PC-3 (cell line): ENCODE results near the gene CENPC. TPM values are rescaled to one million over a fixed set of nuclear protein-coding genes. Genes with fewer than 3 reads are reported as not detected.
"Not testable (repeated sequence)": the region's sequence is repeated elsewhere in the genome, so short reads cannot be mapped to it uniquely, and the experiment has no call there.

Source experiments
- ATAC-seq: fragments of 200-7000 bp; cut with Tn5 transposase; 2 replicates; pipeline ENCODE4 v1.9.1; 2020; ENCODE audit warnings: mild to moderate bottlenecking, moderate library complexity
- BruUV-seq: library from RNA; stranded (reverse); fragments of 400-500 nt; replicated peaks from 2 replicates; lab custom pipeline; 2021; lab: Mats Ljungman, UMichigan
- CTCF ChIA-PET: fragments of 300-600 bp; sonication (Branson Sonifier 250); formaldehyde crosslinking; loops from one replicate; lab custom pipeline; 2022; ENCODE audit warnings: antibody characterized with exemption; lab: Charles Lee
- POLR2A ChIA-PET: fragments of 300-600 bp; sonication (Branson Sonifier 250); formaldehyde crosslinking; loops from one replicate; lab custom pipeline; 2022; ENCODE audit warnings: antibody characterized with exemption; ENCODE audit not compliant: unreplicated experiment; lab: Charles Lee
- DNase-seq: peaks from one replicate; pipeline ENCODE4 v3.0.0-alpha.2; 2015
- H2AFZ ChIP-seq: fragments of 300-600 bp; sonication (generic); 2 replicates; pipeline ENCODE4 v1.6.0; 2016; ENCODE audit warnings: antibody characterized with exemption, low read length
- H3F3A ChIP-seq: fragments of 300-600 bp; sonication (generic); one replicate; pipeline ENCODE4 v1.6.0; 2017; ENCODE audit warnings: antibody characterized with exemption, low read length, control low read depth, mild to moderate bottlenecking; ENCODE audit not compliant: unreplicated experiment
- H3K27ac ChIP-seq: fragments of 300-600 bp; sonication (generic); 2 replicates; pipeline ENCODE4 v1.5.1; 2016; ENCODE audit warnings: mild to moderate bottlenecking, low read length
- H3K27me3 ChIP-seq: fragments of 300-600 bp; sonication (generic); 2 replicates; pipeline ENCODE4 v1.6.1; 2016; ENCODE audit warnings: low read length, mixed read lengths
- H3K36me3 ChIP-seq: fragments of 300-600 bp; sonication (generic); 2 replicates; pipeline ENCODE4 v1.6.1; 2016; ENCODE audit warnings: low read depth, mixed run types, low read length, mixed read lengths
- H3K4me1 ChIP-seq: fragments of 300-600 bp; sonication (generic); 2 replicates; pipeline ENCODE4 v1.5.1; 2016; ENCODE audit warnings: low read length; ENCODE audit not compliant: insufficient read depth
- H3K4me2 ChIP-seq: fragments of 300-600 bp; sonication (generic); 2 replicates; pipeline ENCODE4 v1.6.0; 2016; ENCODE audit warnings: low read length
- H3K4me3 ChIP-seq: fragments of 300-600 bp; sonication (generic); 2 replicates; pipeline ENCODE4 v1.5.1; 2016; ENCODE audit warnings: mild to moderate bottlenecking, low read length, mixed read lengths
- H3K79me2 ChIP-seq: fragments of 300-600 bp; sonication (generic); 2 replicates; pipeline ENCODE4 v1.6.1; 2017; ENCODE audit warnings: low read length, mixed read lengths
- H3K9ac ChIP-seq: fragments of 300-600 bp; sonication (generic); 2 replicates; pipeline ENCODE4 v1.6.0; 2016; ENCODE audit warnings: mild to moderate bottlenecking, low read length
- H3K9me2 ChIP-seq: fragments of 300-600 bp; sonication (generic); replicated peaks from 2 replicates; pipeline ENCODE4 v1.6.1; 2016; ENCODE audit warnings: mixed run types, low read length, mixed read lengths
- H3K9me3 ChIP-seq: fragments of 300-600 bp; sonication (generic); 2 replicates; pipeline ENCODE4 v1.6.1; 2016; ENCODE audit warnings: low read length, mixed read lengths
- H4K20me1 ChIP-seq: fragments of 300-600 bp; sonication (generic); 2 replicates; pipeline ENCODE4 v1.6.1; 2016; ENCODE audit warnings: low read length, mixed read lengths
- EZH2 ChIP-seq: fragments of 300-600 bp; sonication (generic); IDR thresholded peaks from one replicate; pipeline ENCODE4 v1.6.1; 2017; ENCODE audit warnings: antibody characterized with exemption, mild to moderate bottlenecking, low read length; ENCODE audit not compliant: unreplicated experiment
- EZH2phosphoT487 ChIP-seq: fragments of 300-600 bp; sonication (generic); IDR thresholded peaks from 2 replicates; pipeline ENCODE4 v1.6.1; 2018; ENCODE audit warnings: mild to moderate bottlenecking, antibody characterized with exemption, low read length, borderline replicate concordance
- intact Hi-C: fragments of 100-400 bp; cut with micrococcal nuclease; formaldehyde crosslinking; loops from 2 replicates; pipeline ENCODE4 v1.9.0; 2023
- total RNA-seq: library from RNA; depleted of rRNA; stranded (reverse); fragments of >200 nt; gene quantifications from 2 replicates; pipeline ENCODE4 v1.2.3, GENCODE V29; 2014
- TF ChIP-seq, protein P1 (sequence below): fragments of 300-600 bp; sonication (generic); conservative IDR thresholded peaks from 2 replicates; pipeline ENCODE4 v1.5.1; 2017; ENCODE audit warnings: antibody characterized with exemption, low read depth, mild to moderate bottlenecking, low read length

CENPC gene
- total RNA-seq, 1 experiment from 2014 or later: 10.6 TPM

- H3K36me3 ChIP-seq: no peaks in the 10 kb centered on the region
- H4K20me1 ChIP-seq: no peaks in the 10 kb centered on the region
- H3K27ac ChIP-seq: no peak overlapping the region
- H3K9me3 ChIP-seq: no peaks in the 10 kb centered on the region
- H3K4me2 ChIP-seq: no peak overlapping the region
- no peak for TF ChIP-seq EZH2
- no peak for TF ChIP-seq EZH2phosphoT487
- TF ChIP-seq, protein P1, sequence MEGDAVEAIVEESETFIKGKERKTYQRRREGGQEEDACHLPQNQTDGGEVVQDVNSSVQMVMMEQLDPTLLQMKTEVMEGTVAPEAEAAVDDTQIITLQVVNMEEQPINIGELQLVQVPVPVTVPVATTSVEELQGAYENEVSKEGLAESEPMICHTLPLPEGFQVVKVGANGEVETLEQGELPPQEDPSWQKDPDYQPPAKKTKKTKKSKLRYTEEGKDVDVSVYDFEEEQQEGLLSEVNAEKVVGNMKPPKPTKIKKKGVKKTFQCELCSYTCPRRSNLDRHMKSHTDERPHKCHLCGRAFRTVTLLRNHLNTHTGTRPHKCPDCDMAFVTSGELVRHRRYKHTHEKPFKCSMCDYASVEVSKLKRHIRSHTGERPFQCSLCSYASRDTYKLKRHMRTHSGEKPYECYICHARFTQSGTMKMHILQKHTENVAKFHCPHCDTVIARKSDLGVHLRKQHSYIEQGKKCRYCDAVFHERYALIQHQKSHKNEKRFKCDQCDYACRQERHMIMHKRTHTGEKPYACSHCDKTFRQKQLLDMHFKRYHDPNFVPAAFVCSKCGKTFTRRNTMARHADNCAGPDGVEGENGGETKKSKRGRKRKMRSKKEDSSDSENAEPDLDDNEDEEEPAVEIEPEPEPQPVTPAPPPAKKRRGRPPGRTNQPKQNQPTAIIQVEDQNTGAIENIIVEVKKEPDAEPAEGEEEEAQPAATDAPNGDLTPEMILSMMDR: no peak
- no peak overlapping the region for H3K4me3 ChIP-seq
- H2AFZ ChIP-seq: no peak overlapping the region
- ChIA-PET CTCF (no interaction called here), POLR2A (no interaction called here)
- intact Hi-C loops: no loop called here
- no peaks in the 10 kb centered on the region for H3F3A ChIP-seq
- H3K27me3 ChIP-seq: no peaks in the 10 kb centered on the region
- H3K9me2 ChIP-seq: no peaks in the 10 kb centered on the region
- no peaks in the 10 kb centered on the region for H3K79me2 ChIP-seq
- BruUV-seq: no TSS peak
- DNase-seq (no peak), ATAC-seq (no peak)
- no peaks in the 10 kb centered on the region for H3K4me1 ChIP-seq
- H3K9ac ChIP-seq: no peak overlapping the region
Observed at GRCh38 chr4:67554096-67554495, 8.8 kb upstream of the CENPC start.

DNA sequence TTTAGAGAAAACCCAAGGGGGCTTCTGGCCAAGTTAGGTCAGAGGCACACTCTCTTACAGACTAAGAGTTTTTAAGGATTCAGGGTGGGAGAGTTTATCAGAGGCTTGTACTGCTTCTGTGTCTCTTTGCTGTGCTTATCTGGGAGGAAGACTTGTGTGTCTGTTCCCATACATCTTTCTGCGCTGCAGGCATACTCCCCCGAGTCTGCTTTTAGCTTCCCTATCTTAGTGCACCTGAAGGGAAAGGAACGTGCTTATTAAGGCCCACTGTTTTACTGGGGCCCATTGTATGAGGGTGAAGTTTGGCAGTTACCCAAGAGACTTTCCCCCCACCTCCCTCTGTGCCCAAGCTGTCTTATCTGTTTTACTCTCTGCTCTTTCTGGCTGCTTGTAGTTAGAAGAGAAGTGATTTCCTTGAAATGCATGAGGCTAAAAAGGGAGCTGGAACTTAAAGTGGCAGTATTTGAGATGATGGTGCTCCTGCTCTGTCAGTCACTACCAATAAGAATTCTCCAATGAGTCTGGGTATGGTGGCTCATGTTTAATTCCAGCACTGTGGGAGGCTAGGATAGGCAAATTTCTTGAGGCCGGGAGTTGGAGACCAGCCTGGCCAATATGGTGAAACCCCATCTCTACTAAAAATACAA is 7.0 kb upstream of the CENPC start:
- CTCF ChIA-PET, ATAC-seq, H3K9me3 ChIP-seq, H3K27ac ChIP-seq, H2AFZ ChIP-seq, DNase-seq, BruUV-seq, H3K9ac ChIP-seq, H4K20me1 ChIP-seq, H3K79me2 ChIP-seq, H3K27me3 ChIP-seq, H3F3A ChIP-seq, POLR2A ChIA-PET, H3K9me2 ChIP-seq, intact Hi-C loops, H3K36me3 ChIP-seq, H3K4me2 ChIP-seq, H3K4me3 ChIP-seq, H3K4me1 ChIP-seq: not testable (repeated sequence)

- Histone ChIP-seq H3K4me1 (peaks cover 2% of the 10 kb centered on the region; the same call in 1 of the 2 replicates), H3K27ac (no peak overlapping the region), H3K4me2 (no peak overlapping the region), H3K9ac (no peak overlapping the region), H3K9me3 (no peaks in the 10 kb centered on the region), H2AFZ (no peak overlapping the region), H3K27me3 (no peaks in the 10 kb centered on the region), H4K20me1 (no peaks in the 10 kb centered on the region), H3K36me3 (no peaks in the 10 kb centered on the region), H3K9me2 (no peaks in the 10 kb centered on the region), H3F3A (no peaks in the 10 kb centered on the region), H3K4me3 (no peak overlapping the region), H3K79me2 (no peaks in the 10 kb centered on the region)
- no TSS peak for BruUV-seq
- TF ChIP-seq EZH2 (no peak), EZH2phosphoT487 (no peak)
- TF ChIP-seq, protein P1: no peak
- ChIA-PET POLR2A (no interaction called here), CTCF (no interaction called here)
- intact Hi-C loops: no loop called here
- DNase-seq (no peak), ATAC-seq (no peak)
Observed at GRCh38 chr4:67550857-67551256, 5.6 kb upstream of the CENPC start.
